Stimulated activated CD8-positive, alpha-beta memory T cell treated with anti-CD3 and anti-CD28 coated beads, Interleukin-2, amount 100 ng/mL, for 1 hour (primary cell): ENCODE data around the gene SARM1.

Experiments
- DNase-seq, 2 donors: peaks; one replicate each; pipeline ENCODE4 v3.0.0-alpha.2; 2020; ENCODE audit warnings: low read depth in 2 of 2

Gene SARM1

DNA sequence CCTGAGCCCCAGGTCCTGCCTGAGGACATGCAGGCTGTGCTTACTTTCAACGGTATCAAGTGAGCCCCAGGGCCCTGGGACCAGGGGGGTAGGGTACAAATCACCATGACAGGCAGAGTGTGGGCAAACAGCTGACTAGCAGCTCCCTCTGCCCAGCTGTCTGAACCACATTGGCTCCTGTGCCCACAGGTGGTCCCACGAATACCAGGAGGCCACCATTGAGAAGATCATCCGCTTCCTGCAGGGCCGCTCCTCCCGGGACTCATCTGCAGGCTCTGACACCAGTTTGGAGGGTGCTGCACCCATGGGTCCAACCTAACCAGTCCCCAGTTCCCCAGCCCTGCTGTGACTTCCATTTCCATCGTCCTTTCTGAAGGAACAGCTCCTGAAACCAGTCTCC, 24.5 kb downstream of the SARM1 start:
- no peak for DNase-seq

GRCh38 chr17:28396635-28397239, 25.2 kb downstream of the SARM1 start:
- no peak for DNase-seq

- no peak for DNase-seq
Observed at GRCh38 chr17:28397275-28397674, 25.8 kb downstream of the SARM1 start.

- no peak for DNase-seq
Observed at GRCh38 chr17:28397687-28398279, 26.3 kb downstream of the SARM1 start.

DNA sequence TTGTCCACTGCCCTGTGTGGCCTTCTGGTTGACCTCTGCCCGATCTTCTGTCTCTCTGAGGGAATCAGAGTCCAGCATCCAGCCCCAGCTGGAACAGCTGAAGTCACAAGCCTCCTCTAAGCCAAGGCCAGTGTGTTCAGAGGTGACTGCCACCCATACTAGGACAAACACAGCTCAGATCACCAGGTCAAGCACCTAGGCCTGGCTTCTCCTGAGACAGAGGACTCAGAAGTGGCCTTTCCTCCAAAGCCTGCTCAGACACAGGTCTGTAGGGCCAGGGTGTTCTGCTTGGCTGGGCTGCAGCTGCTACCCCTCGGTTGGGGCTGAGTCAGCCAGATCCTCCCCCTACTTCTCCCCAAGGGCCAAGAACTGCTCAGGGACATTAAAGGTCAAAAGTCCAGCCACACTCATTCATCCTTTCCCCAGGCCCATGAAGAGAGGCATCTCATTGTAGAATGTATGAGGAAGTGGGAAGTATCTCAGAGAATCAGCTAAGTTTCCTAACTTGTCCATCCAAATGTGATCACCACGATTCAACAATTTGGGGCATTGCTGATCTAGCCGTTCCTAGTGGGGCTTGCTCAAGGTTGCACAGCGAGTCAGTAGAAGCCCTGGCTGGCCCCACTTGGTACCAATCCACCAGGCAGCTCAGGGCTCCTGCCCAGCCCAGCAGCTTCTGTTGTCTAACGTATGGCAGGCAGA, 26.9 kb downstream of the SARM1 start:
- DNase-seq: no peak

GRCh38 chr17:28399808-28400207, 28.3 kb downstream of the SARM1 start:
- DNase-seq: no peak

DNA sequence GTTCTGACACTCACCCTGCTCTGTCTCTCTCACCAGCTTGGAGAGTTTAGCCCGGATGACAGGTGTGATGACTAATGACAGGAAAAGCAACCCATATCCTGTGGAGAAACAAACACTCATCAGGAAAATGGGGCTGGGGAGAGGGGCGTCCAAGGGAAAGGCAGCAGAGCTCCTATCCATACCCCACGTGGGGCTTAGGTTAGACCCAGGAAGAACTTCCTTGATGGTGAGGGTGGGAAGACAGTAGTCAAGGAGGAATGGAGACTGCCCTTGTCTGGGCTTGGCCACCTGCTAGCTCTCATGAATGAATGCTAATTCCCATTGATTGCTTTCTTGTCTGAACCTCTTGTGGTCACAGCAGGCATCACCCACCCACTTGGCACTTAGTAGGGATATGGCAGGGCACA, 30.7 kb downstream of the SARM1 start:
- no peak for DNase-seq

DNA sequence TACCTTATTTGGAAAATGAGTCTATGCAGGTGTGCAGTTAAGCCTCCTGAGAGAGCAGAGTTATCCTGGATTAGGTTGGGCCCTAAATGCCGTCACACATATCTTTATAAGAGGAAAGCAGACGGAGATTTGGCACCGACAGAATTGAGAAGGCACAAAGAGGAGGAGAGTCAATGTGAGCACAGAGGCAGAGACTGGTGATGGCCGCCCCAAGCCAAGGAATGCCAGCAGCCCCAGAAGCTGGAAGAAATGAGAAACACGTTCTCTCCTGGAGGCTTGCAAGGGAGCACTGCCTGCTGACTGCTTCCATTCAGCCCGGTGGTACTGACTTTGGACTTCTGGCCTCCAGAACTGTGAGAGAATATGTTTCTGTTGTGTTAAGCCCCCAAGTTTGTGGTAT, 31.4 kb downstream of the SARM1 start:
- no peak for DNase-seq

GRCh38 chr17:28404007-28404406, 32.5 kb downstream of the SARM1 start:
- DNase-seq: no peak

GRCh38 chr17:28404461-28404811, 32.9 kb downstream of the SARM1 start:
- no peak for DNase-seq

DNA sequence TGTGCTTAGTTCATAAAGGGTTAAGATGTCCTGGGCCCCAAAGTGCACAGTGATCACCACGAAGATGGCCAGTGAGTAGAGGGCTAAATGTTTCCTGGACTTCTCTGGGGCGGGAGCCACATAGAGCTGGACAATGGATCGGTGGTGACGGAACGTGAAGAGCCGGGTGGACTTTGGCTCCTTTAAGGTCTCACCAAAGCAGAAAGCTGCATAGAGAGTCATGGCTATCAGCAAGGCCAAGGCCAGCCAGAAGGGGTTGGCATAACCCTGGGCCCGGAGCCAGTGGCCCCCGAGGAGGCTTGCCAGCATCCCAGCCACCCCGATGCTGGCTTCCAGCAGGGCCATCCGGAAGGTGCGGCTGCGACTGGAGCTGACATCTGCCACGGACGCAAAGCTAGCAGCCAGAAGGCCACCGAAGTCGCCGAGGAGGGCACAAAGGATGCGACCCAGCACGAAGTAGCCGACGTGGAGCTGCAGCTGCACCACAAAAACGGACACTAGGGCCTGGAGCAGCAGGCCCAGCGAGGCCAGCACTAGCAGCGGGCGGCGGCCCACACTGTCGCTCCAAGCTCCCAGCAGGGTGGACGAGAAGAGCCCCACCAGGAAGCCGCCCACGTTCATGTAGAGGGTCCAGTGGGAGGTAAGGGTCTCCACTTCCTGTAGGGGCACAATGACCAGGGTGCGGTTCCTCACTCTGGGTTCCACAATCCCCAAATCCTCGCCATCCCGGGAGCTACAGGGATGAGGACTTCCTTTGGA, 33.5 kb downstream of the SARM1 start:
- no peak for DNase-seq

GRCh38 chr17:28405632-28406472, 34.4 kb downstream of the SARM1 start, which contains the start of gene SLC46A1:
SLC46A1 (minus strand) TSS chr17:28406212; CDS start chr17:28406114, 98 bp downstream.
- peak in 1 of 2 donors; percentile 19 for DNase-seq

- no peak for DNase-seq
Observed at GRCh38 chr17:28406473-28406814, 35.0 kb downstream of the SARM1 start.

DNA sequence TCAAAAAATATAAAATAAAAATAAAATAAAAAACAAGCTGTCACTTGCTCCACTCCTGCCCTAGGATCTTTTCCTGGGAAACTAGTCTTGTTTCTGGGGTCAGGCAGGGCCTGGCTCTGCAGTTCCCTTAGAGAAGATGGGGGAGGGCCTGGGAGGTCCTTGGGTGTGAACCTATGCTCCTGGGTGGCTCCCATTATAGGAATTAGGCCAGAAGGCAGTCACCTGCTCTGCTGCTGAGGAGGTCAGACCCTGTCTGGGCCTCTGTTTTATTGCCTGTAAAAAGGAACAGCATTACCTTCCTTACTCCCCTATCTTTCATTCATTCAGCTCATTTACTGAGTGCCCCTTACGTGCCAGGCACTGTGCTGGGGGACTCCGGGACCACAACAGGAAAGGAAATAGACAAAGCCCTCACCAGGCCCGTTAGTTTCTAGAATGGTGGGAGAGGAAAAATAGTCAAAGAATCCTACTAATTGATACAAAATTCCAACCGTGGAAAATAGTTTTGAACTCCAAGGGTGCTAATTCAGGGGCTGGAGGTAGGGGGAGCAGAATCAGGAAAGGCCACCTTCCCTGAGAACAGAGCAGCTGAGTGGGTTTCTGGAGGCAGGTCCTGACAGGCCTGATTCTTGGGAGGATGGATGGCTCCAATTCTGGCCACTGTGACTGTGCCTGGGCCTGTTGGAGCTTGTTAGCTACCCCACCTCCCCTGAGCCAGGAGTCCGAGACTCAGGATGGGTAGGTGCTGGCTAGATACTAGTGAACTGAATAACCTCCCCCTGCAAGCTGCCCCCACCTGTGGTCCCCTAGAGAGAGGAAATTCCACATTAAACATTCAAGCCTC, 35.9 kb downstream of the SARM1 start:
- no peak for DNase-seq

DNA sequence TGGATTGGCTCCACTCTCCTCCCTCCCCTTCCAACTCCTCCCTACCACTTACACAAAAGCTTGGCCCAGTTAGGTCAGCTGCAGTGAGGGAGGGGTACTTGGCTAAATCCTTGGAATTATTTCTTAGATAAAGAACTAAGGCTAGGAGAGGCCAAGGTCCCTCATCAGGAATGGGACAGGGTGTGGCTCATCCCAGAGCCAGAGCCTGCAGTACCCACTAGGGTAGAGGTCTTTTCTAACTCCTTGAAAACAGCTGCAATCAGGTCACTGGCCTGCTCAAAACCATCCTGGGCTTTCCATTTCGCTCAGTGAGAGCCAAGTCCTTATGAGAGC, 36.4 kb downstream of the SARM1 start:
- no peak for DNase-seq

DNA sequence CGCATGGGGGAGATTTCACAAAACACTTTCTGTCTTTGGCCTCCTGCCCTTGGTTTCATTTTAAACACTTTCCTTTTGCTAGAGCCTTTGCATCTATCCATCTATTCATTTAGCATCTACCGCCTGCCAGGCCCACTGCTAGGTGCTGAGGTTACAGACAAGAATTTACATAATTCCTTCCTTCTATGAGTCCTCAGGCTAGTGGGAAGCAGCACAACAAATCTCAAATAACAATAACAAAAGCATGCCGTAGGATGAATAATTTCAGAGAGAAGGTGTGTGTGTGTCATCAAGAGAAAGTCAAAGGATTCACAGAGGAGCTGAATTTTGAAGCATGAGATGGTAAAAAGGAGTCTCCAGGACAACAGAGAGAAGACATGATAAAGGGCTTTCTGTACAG, 40.6 kb downstream of the SARM1 start:
- no peak for DNase-seq

GRCh38 chr17:28413804-28414203, 42.3 kb downstream of the SARM1 start:
- DNase-seq: no peak

GRCh38 chr17:28415886-28416285, 44.4 kb downstream of the SARM1 start:
- DNase-seq: no peak

GRCh38 chr17:28416703-28417311, 45.3 kb downstream of the SARM1 start:
- peak; percentile 11 to 21 for DNase-seq

GRCh38 chr17:28421787-28422305, 50.4 kb downstream of the SARM1 start:
- DNase-seq: no peak
